ENCODE data around the gene APBB3. TPM values are rescaled to one million over a fixed set of nuclear protein-coding genes. Genes with fewer than 3 reads are reported as not detected.

APBB3 gene
- total RNA-seq, 1 donor from 2014 or later = 16.7 TPM

DNA sequence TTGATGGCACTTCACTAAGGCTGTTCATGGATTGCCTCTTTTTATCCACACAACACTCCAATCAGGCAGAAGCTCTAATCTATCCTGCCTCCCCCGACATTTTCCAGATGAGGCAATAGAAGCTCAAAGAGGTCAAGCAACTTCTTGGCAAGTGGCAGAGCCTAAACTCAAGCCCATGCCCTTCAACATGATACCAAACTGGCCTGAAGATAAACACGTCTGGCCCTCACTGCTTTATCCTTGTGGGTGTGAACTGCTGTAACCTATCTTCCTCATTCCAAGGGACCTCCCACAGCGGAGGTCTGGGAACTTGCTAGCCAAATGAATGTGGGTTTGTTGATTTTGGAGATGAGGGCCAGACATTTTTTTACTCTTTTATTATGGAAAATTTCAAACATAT, 9.8 kb upstream of the APBB3 start:
- TF ChIP-seq CTCF (IDR thresholded peaks at IDR 0.05) (no peak), POLR2AphosphoS5 (IDR thresholded peaks at IDR 0.05; ENCODE audit: insufficient read depth in 1 of 2, low read depth in 1 of 2) (no peak), POLR2A (IDR thresholded peaks at IDR 0.05) (no peak)

GRCh38 chr5:140573683-140574082, 9.3 kb upstream of the APBB3 start:
- DNase-seq (ENCODE audit: extremely low spot score in 2 of 2) = peak in 1 of 2 donors; percentile 88
- TF ChIP-seq POLR2AphosphoS5 (IDR thresholded peaks at IDR 0.05; ENCODE audit: insufficient read depth in 1 of 2, low read depth in 1 of 2) = no peak
- no peak for TF ChIP-seq CTCF (IDR thresholded peaks at IDR 0.05)
- no peak for TF ChIP-seq POLR2A (IDR thresholded peaks at IDR 0.05)
- Histone ChIP-seq H3K27me3 (no peaks in the 10 kb centered on the region), H3K27ac (no peak overlapping the region), H3K36me3 (peaks cover 0 to 6% of the 10 kb centered on the region in 2 donors), H3K4me3 (no peak overlapping the region), H3K4me1 (peaks cover 1% of the 10 kb centered on the region), H3K9me3 (no peaks in the 10 kb centered on the region)
- intact Hi-C loops (cut with DNase I) = no loop called here

More for the DNA sequence above, 9.8 kb upstream of the APBB3 start:
- DNase-seq (ENCODE audit: extremely low spot score in 2 of 2) = no peak
- intact Hi-C loops (cut with DNase I) = no loop called here
- H3K36me3 ChIP-seq = peaks cover 0 to 3% of the 10 kb centered on the region in 2 donors
- no peaks in the 10 kb centered on the region for H3K9me3 ChIP-seq
- no peak overlapping the region for H3K27ac ChIP-seq
- no peak overlapping the region for H3K4me3 ChIP-seq
- H3K4me1 ChIP-seq = no peaks in the 10 kb centered on the region
- H3K27me3 ChIP-seq = no peaks in the 10 kb centered on the region

GRCh38 chr5:140571105-140571504, 6.7 kb upstream of the APBB3 start:
- no peak for DNase-seq (ENCODE audit: extremely low spot score in 2 of 2)
- no peak overlapping the region for H3K27ac ChIP-seq
- peaks cover 21% of the 10 kb centered on the region for H3K4me1 ChIP-seq
- H3K9me3 ChIP-seq = no peaks in the 10 kb centered on the region
- H3K27me3 ChIP-seq = no peaks in the 10 kb centered on the region
- TF ChIP-seq POLR2AphosphoS5 (IDR thresholded peaks at IDR 0.05; ENCODE audit: insufficient read depth in 1 of 2, low read depth in 1 of 2) = no peak
- TF ChIP-seq POLR2A (IDR thresholded peaks at IDR 0.05) = no peak
- TF ChIP-seq CTCF (IDR thresholded peaks at IDR 0.05) = no peak
- peaks cover 0 to 20% of the 10 kb centered on the region in 2 donors for H3K36me3 ChIP-seq
- no peak overlapping the region for H3K4me3 ChIP-seq
- intact Hi-C loops (cut with DNase I) = no loop called here

DNA sequence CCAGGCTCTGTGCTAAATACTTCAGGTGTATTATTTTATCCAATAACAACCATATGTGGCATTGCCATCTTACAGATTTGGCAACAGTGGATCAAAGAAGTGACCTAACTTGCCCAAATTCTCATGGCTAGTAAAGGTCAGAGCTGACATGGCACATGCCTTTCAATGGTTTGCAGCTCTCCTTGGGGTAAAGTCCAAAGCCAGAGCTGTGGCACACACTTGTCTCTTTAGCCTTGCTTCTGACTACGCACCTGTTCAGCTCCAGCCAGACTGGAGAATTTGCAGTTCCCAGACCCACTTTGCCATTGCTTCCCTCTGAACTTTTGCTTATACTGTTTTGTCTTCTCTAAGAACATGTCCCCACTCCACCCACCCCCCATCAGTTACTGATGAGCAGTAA, 6.1 kb upstream of the APBB3 start:
- Histone ChIP-seq H3K4me3 (no peak overlapping the region), H3K4me1 (peaks cover 28% of the 10 kb centered on the region)
- intact Hi-C loops (cut with DNase I) = no loop called here

More for the DNA sequence above, 6.1 kb upstream of the APBB3 start:
- H3K27ac ChIP-seq = no peak overlapping the region
- no peaks in the 10 kb centered on the region for H3K27me3 ChIP-seq
- no peak for DNase-seq (ENCODE audit: extremely low spot score in 2 of 2)
- H3K36me3 ChIP-seq = peaks cover 0 to 20% of the 10 kb centered on the region in 2 donors
- no peaks in the 10 kb centered on the region for H3K9me3 ChIP-seq
- no peak for TF ChIP-seq CTCF (IDR thresholded peaks at IDR 0.05)
- TF ChIP-seq POLR2AphosphoS5 (IDR thresholded peaks at IDR 0.05; ENCODE audit: insufficient read depth in 1 of 2, low read depth in 1 of 2) = no peak
- TF ChIP-seq POLR2A (IDR thresholded peaks at IDR 0.05) = no peak

Data from vagina (tissue), 2 donors.